K562 (cell line): ENCODE results near the gene YPEL4. TPM values are rescaled to one million over a fixed set of nuclear protein-coding genes. Genes with fewer than 3 reads are reported as not detected.

Experiments used
- BMI1 ChIP-seq: fragments of 150-350 bp; IDR thresholded peaks from 2 replicates; pipeline ENCODE4 v1.6.1; 2014; ENCODE audit warnings: low read length
- BRD9 ChIP-seq: fragments of 450-650 bp; IDR thresholded peaks from 2 replicates; pipeline ENCODE4 v1.6.1; 2018; ENCODE audit warnings: low read depth; ENCODE audit not compliant: partially characterized antibody
- BRF2 ChIP-seq: IDR thresholded peaks from 3 replicates; pipeline ENCODE4 v1.6.1; 2011; ENCODE audit warnings: borderline replicate concordance, mild to moderate bottlenecking; ENCODE audit not compliant: insufficient read length, insufficient read depth
- CREB5 ChIP-seq: fragments of 250-450 bp; sonication (Bioruptor Pico); IDR thresholded peaks from 2 replicates; pipeline ENCODE4 v1.5.0; 2020; ENCODE audit warnings: mild to moderate bottlenecking
- IRF2 ChIP-seq: sonication (generic); formaldehyde crosslinking; IDR thresholded peaks from 2 replicates; pipeline ENCODE4 v1.8.1; 2022; ENCODE audit warnings: mild to moderate bottlenecking, missing genetic modification reagents
- JUNB ChIP-seq: fragments of 450-650 bp; formaldehyde crosslinking; conservative IDR thresholded peaks from 2 replicates; pipeline ENCODE4 v1.4.0; 2020; ENCODE audit warnings: mild to moderate bottlenecking
- MBD2 ChIP-seq: sonication (generic); IDR thresholded peaks from 2 replicates; pipeline ENCODE4 v1.6.1; 2016; ENCODE audit warnings: low read depth, borderline replicate concordance
- NFE2 ChIP-seq: IDR thresholded peaks from 2 replicates; pipeline ENCODE4 v1.6.1; 2014; ENCODE audit warnings: antibody characterized with exemption, low read depth
- PML ChIP-seq: IDR thresholded peaks from 2 replicates; pipeline ENCODE4 v1.6.1; 2012; ENCODE audit warnings: low read length, inconsistent platforms
- PRPF4 ChIP-seq: fragments of 200-400 bp; formaldehyde crosslinking; IDR thresholded peaks from one replicate; pipeline ENCODE4 v1.6.1; 2017; ENCODE audit warnings: low read length, low read depth, mild to moderate bottlenecking; ENCODE audit not compliant: insufficient read depth, poor library complexity, severe bottlenecking
- RCOR1 ChIP-seq, 2 experiments: IDR thresholded peaks; 2 replicates each; pipeline ENCODE4 v1.6.1; 2012; ENCODE audit warnings: low read depth in 2 of 2, low read length in 2 of 2, borderline replicate concordance in 1 of 2, improper control_type of control experiment in 1 of 2
- RHOXF2B ChIP-seq: fragments of 250-450 bp; sonication (Bioruptor Pico); conservative IDR thresholded peaks from 2 replicates; pipeline ENCODE4 v1.5.1; 2021
- RNF219 ChIP-seq: fragments of 250-450 bp; sonication (Bioruptor Pico); IDR thresholded peaks from 2 replicates; pipeline ENCODE4 v1.5.0; 2022; ENCODE audit warnings: mild to moderate bottlenecking
- THRB ChIP-seq: fragments of 450-650 bp; formaldehyde crosslinking; conservative IDR thresholded peaks from 2 replicates; pipeline ENCODE4 v1.4.0; 2022; ENCODE audit warnings: mild to moderate bottlenecking, missing genetic modification characterization
- YBX1 ChIP-seq: fragments of 450-650 bp; IDR thresholded peaks from 2 replicates; pipeline ENCODE4 v1.7.1; 2016; ENCODE audit warnings: mild to moderate bottlenecking
- ZBTB43 ChIP-seq: sonication (generic); formaldehyde crosslinking; IDR thresholded peaks from 2 replicates; pipeline ENCODE4 v1.8.0; 2023; ENCODE audit warnings: mild to moderate bottlenecking, missing genetic modification reagents
- ZNF347 ChIP-seq: fragments of 450-650 bp; formaldehyde crosslinking; IDR thresholded peaks from 2 replicates; pipeline ENCODE4 v1.4.0; 2020; ENCODE audit warnings: low read depth, mild to moderate bottlenecking, moderate library complexity
- ZNF77 ChIP-seq: fragments of 250-450 bp; sonication (Bioruptor Pico); IDR thresholded peaks from 2 replicates; pipeline ENCODE4 v1.5.0; 2020
- ZNF830 ChIP-seq: fragments of 250-450 bp; sonication (Bioruptor Pico); IDR thresholded peaks from 2 replicates; pipeline ENCODE4 v1.5.0; 2021; ENCODE audit warnings: mild to moderate bottlenecking
- polyA plus RNA-seq, 8 experiments: library from polyadenylated mRNA; depleted of rRNA in 4 of 8; stranded (reverse) in 5 of 8; unstranded in 3 of 8; fragments of >200 nt; fragmentation: Nextera tagmentation in 2 of 8; fragmentation: Illumina TruSeq in 1 of 8; extraction: Ambion mirVana in 2 of 8; extraction: Trizol in 1 of 8; gene quantifications; 2 replicates each; pipeline versions ENCODE4 v1.2.1 to v1.2.3, GENCODE V29; 2011 to 2014; ENCODE audit warnings: inconsistent platforms in 1 of 8, missing spikeins in 1 of 8
- total RNA-seq, 7 experiments: library from RNA; depleted of rRNA in 6 of 7; stranded (reverse); fragments of >200 nt in 6 of 7; fragmentation: Illumina TruSeq in 2 of 7; extraction: Trizol in 2 of 7; gene quantifications; 2 replicates each; pipeline versions ENCODE4 v1.2.1 to v1.2.3, GENCODE V29; 2011 to 2021; ENCODE audit warnings: low replicate concordance in 1 of 7

YPEL4 gene
- total and polyA plus RNA-seq, 9 of the 15 experiments (the other 6 are each of a cell fraction or from before 2014, with no cell fraction given): 0.07 to 1.4 (median 0.40) TPM; not detected in 2

GRCh38 chr11:57667117-57667735 lies 17.5 kb upstream of the YPEL4 start (continued):
- TF ChIP-seq CREB5 (CRISPR knock-in tag) (no peak), MBD2 (peak; percentile 95), RHOXF2B (CRISPR knock-in tag) (no peak), THRB (CRISPR knock-in tag) (0 out of 2 replicates have a peak, but pooled peaks have one; percentile 47), PRPF4 (no peak), BRF2 (no peak), ZNF830 (CRISPR knock-in tag) (no peak), BRD9 (peak; percentile 38), ZNF347 (CRISPR knock-in tag) (no peak), NFE2 (no peak), JUNB (CRISPR knock-in tag) (no peak), ZBTB43 (no peak), ZNF77 (CRISPR knock-in tag) (no peak), IRF2 (CRISPR knock-in tag) (no peak), YBX1 (no peak), PML (peak; percentile 61; the same call in 1 of the 2 replicates), RCOR1 (IDR thresholded peaks at IDR 0.05; ENCODE audit: borderline replicate concordance in 1 of 2, low read depth in 2 of 2, low read length in 2 of 2) (no peak), BMI1 (no peak), RNF219 (CRISPR knock-in tag) (no peak)
